ENCODE measurements around the gene INSL3.

Gene INSL3

DNA sequence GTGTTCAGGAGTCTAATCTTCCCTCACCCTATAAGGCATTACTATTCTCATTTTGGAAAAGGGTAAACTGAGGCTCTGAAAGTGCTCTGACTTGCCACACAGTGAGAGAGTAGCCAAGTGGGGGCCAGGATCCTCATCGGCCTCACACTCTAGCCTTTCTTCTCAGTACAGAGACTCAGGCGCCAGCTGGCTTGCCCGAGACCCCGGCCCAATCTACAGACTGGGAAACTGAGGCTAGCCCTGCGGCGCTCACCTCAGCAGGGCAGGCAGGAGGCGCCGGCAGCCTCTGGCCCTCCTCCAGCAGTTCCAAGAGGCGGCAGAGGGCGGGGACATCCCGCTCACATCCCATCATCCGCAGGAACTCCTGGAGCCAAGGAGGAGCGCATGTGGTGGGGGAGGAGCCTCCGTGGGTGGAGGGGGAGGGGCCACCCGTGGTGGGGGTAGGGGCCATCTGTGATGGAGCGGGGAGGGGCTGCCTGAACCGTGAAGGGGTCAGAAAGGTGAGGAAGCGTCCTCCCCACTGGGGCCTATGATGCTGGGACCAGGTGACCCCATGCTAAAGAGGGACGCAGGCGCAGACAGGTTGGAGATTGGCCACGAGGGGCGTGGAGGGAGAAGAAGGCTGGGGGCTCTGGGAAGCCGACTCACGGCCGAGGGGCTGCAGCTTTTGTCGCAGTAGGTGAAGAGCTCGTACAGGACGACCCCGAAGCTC lies 8.7 kb upstream of the INSL3 start:
- no peaks in the 10 kb centered on the region for H3K4me1 ChIP-seq
- no peaks in the 10 kb centered on the region for H3K27me3 ChIP-seq
- H3K36me3 ChIP-seq = no peaks in the 10 kb centered on the region
- DNase-seq = peak; percentile 84
- H3K4me3 ChIP-seq (ENCODE audit: low read depth, low read length) = peak overlapping the region; percentile 68
- H3K9me3 ChIP-seq = no peaks in the 10 kb centered on the region
- TF ChIP-seq, protein P1, sequence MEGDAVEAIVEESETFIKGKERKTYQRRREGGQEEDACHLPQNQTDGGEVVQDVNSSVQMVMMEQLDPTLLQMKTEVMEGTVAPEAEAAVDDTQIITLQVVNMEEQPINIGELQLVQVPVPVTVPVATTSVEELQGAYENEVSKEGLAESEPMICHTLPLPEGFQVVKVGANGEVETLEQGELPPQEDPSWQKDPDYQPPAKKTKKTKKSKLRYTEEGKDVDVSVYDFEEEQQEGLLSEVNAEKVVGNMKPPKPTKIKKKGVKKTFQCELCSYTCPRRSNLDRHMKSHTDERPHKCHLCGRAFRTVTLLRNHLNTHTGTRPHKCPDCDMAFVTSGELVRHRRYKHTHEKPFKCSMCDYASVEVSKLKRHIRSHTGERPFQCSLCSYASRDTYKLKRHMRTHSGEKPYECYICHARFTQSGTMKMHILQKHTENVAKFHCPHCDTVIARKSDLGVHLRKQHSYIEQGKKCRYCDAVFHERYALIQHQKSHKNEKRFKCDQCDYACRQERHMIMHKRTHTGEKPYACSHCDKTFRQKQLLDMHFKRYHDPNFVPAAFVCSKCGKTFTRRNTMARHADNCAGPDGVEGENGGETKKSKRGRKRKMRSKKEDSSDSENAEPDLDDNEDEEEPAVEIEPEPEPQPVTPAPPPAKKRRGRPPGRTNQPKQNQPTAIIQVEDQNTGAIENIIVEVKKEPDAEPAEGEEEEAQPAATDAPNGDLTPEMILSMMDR (IDR thresholded peaks at IDR 0.05; ENCODE audit: low read depth, low read length) = peak; percentile 11; the same call in 1 of the 2 replicates

DNA sequence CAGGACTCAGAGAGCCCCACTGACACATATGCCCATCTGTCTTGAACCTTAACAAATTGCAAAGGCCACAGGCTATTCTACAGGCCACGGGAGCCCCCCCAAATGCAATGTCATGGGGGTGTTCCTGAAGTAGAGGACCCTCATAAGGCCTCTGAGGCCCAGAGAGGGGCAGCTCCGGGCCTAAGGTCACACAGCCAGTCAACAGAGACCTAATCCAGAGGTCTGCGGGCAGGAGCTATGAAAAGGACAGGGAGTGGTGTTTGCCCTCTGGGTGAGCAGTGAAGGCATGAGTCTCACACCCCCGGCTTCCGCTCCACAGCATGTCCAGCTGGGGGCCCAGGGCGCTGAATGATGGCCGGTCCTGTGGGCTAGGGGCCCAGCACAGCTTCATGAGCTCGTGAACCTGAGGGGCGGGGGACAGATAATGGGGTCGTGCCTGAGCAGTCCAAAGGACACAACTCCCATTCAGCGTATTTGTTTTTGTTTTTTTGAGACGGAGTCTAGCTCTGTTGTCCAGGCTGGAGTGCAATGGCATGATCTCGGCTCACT lies 5.3 kb upstream of the INSL3 start:
- no peaks in the 10 kb centered on the region for H3K27me3 ChIP-seq
- no peak for DNase-seq
- no peak overlapping the region for H3K4me3 ChIP-seq (ENCODE audit: low read depth, low read length)
- no peaks in the 10 kb centered on the region for H3K9me3 ChIP-seq
- H3K36me3 ChIP-seq = no peaks in the 10 kb centered on the region
- TF ChIP-seq, protein P1 (IDR thresholded peaks at IDR 0.05; ENCODE audit: low read depth, low read length) = no peak
- no peaks in the 10 kb centered on the region for H3K4me1 ChIP-seq

DNA sequence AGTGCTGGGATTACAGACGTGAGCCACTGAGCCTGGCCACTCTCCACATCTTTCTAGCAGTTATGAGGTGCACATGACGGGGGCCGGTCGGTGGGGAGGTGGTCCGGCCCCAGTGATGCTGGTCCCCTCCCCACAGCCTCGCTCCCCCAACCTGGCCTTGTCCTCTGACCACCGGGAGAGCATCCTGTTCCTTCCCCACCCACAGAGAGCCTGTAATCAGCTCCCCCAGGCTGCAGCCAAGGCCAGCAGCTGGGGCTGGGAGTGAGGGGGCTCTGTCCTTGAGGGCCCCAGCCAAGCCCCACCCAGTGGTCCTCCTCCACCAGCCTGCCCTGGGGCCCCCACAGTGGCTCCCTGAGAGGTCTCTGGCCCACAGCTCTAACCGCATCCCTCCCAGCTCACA lies 3.0 kb upstream of the INSL3 start:
- Histone ChIP-seq H3K27me3 (no peaks in the 10 kb centered on the region), H3K4me3 (ENCODE audit: low read depth, low read length) (no peak overlapping the region), H3K9me3 (no peaks in the 10 kb centered on the region), H3K36me3 (no peaks in the 10 kb centered on the region), H3K4me1 (no peaks in the 10 kb centered on the region)
- DNase-seq = no peak
- TF ChIP-seq, protein P1 (IDR thresholded peaks at IDR 0.05; ENCODE audit: low read depth, low read length) = no peak

DNA sequence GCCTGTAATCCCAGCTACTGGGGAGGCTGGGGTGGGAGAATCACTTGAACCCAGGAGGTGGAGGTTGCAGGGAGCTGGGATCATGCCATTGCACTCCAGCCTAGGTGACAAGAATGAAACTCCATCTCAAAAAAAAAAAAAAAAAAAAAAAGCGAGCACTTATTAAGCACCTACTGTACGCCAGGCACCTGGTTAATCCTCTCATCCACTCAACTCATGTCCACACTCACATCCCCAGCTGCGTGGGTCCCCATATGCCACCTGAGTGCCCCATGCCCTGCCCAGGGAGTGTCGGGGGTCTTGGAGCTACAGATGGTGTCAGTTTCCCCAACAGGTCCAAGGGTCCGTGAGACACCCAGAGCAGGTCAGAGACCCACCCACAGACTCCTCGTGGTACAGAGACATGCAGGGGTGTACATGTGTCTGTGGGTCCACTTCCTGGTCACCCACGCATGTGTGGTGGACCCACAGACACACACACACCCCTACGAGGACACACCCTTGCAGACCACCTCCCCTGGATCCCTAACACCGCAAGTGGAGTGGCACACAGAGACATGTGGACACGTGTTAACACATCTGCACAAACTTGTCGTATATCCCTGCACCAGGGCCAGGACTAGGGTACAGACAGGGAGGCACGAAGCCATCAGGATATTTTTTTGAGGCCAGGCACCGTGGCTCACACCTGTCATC lies 3.5 kb downstream of the INSL3 start:
- no peak for DNase-seq
- Histone ChIP-seq H3K27me3 (no peaks in the 10 kb centered on the region), H3K4me3 (ENCODE audit: low read depth, low read length) (no peak overlapping the region), H3K36me3 (no peaks in the 10 kb centered on the region), H3K4me1 (no peaks in the 10 kb centered on the region), H3K9me3 (no peaks in the 10 kb centered on the region; the same call in 1 of the 2 replicates)
- TF ChIP-seq, protein P1 (IDR thresholded peaks at IDR 0.05; ENCODE audit: low read depth, low read length) = no peak

DNA sequence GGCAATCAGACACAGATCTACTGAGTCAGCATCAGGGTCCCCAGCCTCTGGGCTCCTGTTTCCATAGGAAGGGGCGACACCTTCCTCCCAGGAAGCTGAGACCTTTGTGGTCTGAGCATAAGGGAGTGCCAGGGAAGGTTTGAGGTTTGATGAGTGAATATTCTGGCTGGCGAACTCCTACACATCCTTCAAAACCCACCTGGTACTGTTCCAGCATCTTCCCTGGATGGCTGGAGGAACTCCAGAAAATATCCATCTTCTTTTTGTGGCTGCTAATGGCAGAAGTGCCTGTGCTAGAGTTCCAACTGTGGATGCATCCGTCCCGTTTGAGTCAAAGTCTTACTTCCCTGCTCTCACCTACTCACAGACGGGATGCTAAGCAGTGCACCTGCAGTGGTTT lies 9.2 kb downstream of the INSL3 start:
- no peak for DNase-seq
- Histone ChIP-seq H3K36me3 (no peaks in the 10 kb centered on the region), H3K9me3 (no peaks in the 10 kb centered on the region; the same call in 1 of the 2 replicates), H3K4me3 (ENCODE audit: low read depth, low read length) (no peak overlapping the region), H3K27me3 (no peaks in the 10 kb centered on the region), H3K4me1 (no peaks in the 10 kb centered on the region)
- TF ChIP-seq, protein P1 (IDR thresholded peaks at IDR 0.05; ENCODE audit: low read depth, low read length) = no peak

DNA sequence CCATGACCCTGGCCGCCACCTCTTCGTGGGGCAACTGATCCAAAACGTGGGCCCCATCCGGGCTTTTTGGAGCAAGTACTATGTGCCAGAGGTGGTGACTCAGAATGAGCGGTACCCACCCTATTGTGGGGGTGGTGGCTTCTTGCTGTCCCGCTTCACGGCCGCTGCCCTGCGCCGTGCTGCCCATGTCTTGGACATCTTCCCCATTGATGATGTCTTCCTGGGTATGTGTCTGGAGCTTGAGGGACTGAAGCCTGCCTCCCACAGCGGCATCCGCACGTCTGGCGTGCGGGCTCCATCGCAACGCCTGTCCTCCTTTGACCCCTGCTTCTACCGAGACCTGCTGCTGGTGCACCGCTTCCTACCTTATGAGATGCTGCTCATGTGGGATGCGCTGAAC lies 9.6 kb downstream of the INSL3 start:
- Histone ChIP-seq H3K4me3 (ENCODE audit: low read depth, low read length) (no peak overlapping the region), H3K9me3 (no peaks in the 10 kb centered on the region; the same call in 1 of the 2 replicates), H3K27me3 (no peaks in the 10 kb centered on the region), H3K4me1 (no peaks in the 10 kb centered on the region), H3K36me3 (no peaks in the 10 kb centered on the region)
- TF ChIP-seq, protein P1 (IDR thresholded peaks at IDR 0.05; ENCODE audit: low read depth, low read length) = no peak
- no peak for DNase-seq
